HepG2 (cell line): Measurements from ENCODE around the gene KPNA4. TPM values are rescaled to one million over a fixed set of nuclear protein-coding genes. Genes with fewer than 3 reads are reported as not detected.

ENCODE experiments used
- AKAP8 ChIP-seq: sonication (generic); formaldehyde crosslinking; IDR thresholded peaks from 2 replicates; pipeline ENCODE4 v1.5.1; 2020; ENCODE audit warnings: mild to moderate bottlenecking, missing genetic modification reagents
- ATF6 ChIP-seq: sonication (generic); formaldehyde crosslinking; conservative IDR thresholded peaks from 2 replicates; pipeline ENCODE4 v1.4.0; 2020; ENCODE audit warnings: missing genetic modification reagents
- EED ChIP-seq: sonication (generic); formaldehyde crosslinking; IDR thresholded peaks from 2 replicates; pipeline ENCODE4 v1.5.0; 2020; ENCODE audit warnings: mild to moderate bottlenecking, missing genetic modification reagents
- ELF3 ChIP-seq: IDR thresholded peaks from 2 replicates; pipeline ENCODE4 v1.6.1; 2016; ENCODE audit warnings: missing genetic modification reagents, missing compliant biosample characterization
- FLYWCH1 ChIP-seq: sonication (generic); formaldehyde crosslinking; IDR thresholded peaks from 2 replicates; pipeline ENCODE4 v1.8.1; 2023; ENCODE audit warnings: mild to moderate bottlenecking, missing genetic modification reagents
- HBP1 ChIP-seq: IDR thresholded peaks from 2 replicates; pipeline ENCODE4 v1.6.1; 2016; ENCODE audit warnings: low read depth, control low read depth
- MTA3 ChIP-seq: sonication (generic); formaldehyde crosslinking; IDR thresholded peaks from 2 replicates; pipeline ENCODE4 v1.4.0; 2020; ENCODE audit warnings: missing genetic modification reagents
- PAWR ChIP-seq: sonication (generic); formaldehyde crosslinking; IDR thresholded peaks from 2 replicates; pipeline ENCODE4 v1.4.0; 2020; ENCODE audit warnings: missing genetic modification reagents, mild to moderate bottlenecking, borderline replicate concordance
- PAXIP1 ChIP-seq: sonication (generic); formaldehyde crosslinking; conservative IDR thresholded peaks from 2 replicates; pipeline ENCODE4 v1.4.0; 2020; ENCODE audit warnings: mild to moderate bottlenecking, missing genetic modification reagents, moderate library complexity
- SKI ChIP-seq: fragments of 450-650 bp; IDR thresholded peaks from one replicate; pipeline ENCODE4 v1.6.1; 2018; ENCODE audit warnings: mild to moderate bottlenecking; ENCODE audit not compliant: partially characterized antibody
- TCF12 ChIP-seq, 2 experiments: fragments of 450-650 bp in 1 of 2; sonication (generic) in 1 of 2; formaldehyde crosslinking in 1 of 2; IDR thresholded peaks; 2 replicates each; pipeline versions ENCODE4 v1.6.1 to v1.8.0; 2017 to 2022; ENCODE audit warnings: antibody characterized with exemption in 1 of 2, mild to moderate bottlenecking in 1 of 2, missing genetic modification reagents in 1 of 2, moderate library complexity in 1 of 2
- ZKSCAN5 ChIP-seq: sonication (generic); formaldehyde crosslinking; IDR thresholded peaks from 2 replicates; pipeline ENCODE4 v1.5.1; 2020; ENCODE audit warnings: mild to moderate bottlenecking, missing genetic modification reagents
- ZNF503 ChIP-seq: sonication (generic); formaldehyde crosslinking; IDR thresholded peaks from 2 replicates; pipeline ENCODE4 v1.4.0; 2020; ENCODE audit warnings: missing genetic modification reagents
- polyA plus RNA-seq, 8 experiments: library from polyadenylated mRNA; depleted of rRNA in 3 of 8; stranded (reverse) in 7 of 8; unstranded in 1 of 8; fragments of >200 nt; fragmentation: Illumina TruSeq in 4 of 8; extraction: Trizol in 4 of 8; gene quantifications; 2 replicates each; pipeline versions ENCODE4 v1.2.1 to v1.2.3, GENCODE V29; 2011 to 2016; ENCODE audit warnings: low read depth in 4 of 8, missing spikeins in 1 of 8, mixed read lengths in 1 of 8; ENCODE audit not compliant: insufficient read depth in 1 of 8
- total RNA-seq, 5 experiments: library from RNA; depleted of rRNA; stranded (reverse); fragments of >200 nt; fragmentation: Illumina TruSeq; extraction: Trizol; gene quantifications; 2 replicates each; pipeline ENCODE4 v1.2.3, GENCODE V29; 2016; ENCODE audit warnings: low read depth in 1 of 5

The KPNA4 gene
- total and polyA plus RNA-seq, 2 of the 13 experiments (the other 11 are each of a cell fraction or from before 2014, with no cell fraction given), result 9.9 to 27.9 TPM

GRCh38 chr3:160565442-160566403 is at the start of gene KPNA4 (continued):
- TF ChIP-seq SKI, result no peak
- 0 out of 2 replicates have a peak, but pooled peaks have one; percentile 25 for TF ChIP-seq ZNF503
- no peak for TF ChIP-seq FLYWCH1 (CRISPR knock-in tag)
- TF ChIP-seq TCF12 (IDR thresholded peaks at IDR 0.05), result no peak
- TF ChIP-seq TCF12 (CRISPR knock-in tag; IDR thresholded peaks at IDR 0.05), result no peak
- no peak for TF ChIP-seq ATF6 (CRISPR knock-in tag)
- peak; percentile 81; the same call in 1 of the 2 replicates for TF ChIP-seq PAWR
- TF ChIP-seq EED, result peak; percentile 85; the same call in 1 of the 2 replicates
- TF ChIP-seq MTA3 (CRISPR knock-in tag), result no peak
- no peak for TF ChIP-seq ELF3 (CRISPR knock-in tag)
- 0 out of 2 replicates have a peak, but pooled peaks have one; percentile 8 for TF ChIP-seq ZKSCAN5 (CRISPR knock-in tag)
- TF ChIP-seq HBP1 (CRISPR knock-in tag), result no peak
- no peak; the same call in 1 of the 2 replicates for TF ChIP-seq PAXIP1 (CRISPR knock-in tag)
- TF ChIP-seq AKAP8 (CRISPR knock-in tag), result no peak
